Ammon's horn (tissue), 1 donor: ENCODE measurements around the gene VPS11.
"Not testable (repeated sequence)": the region's sequence is repeated elsewhere in the genome, so short reads cannot be mapped to it uniquely, and the experiment has no call there.

Experiments
- DNase-seq: peaks from one replicate; pipeline ENCODE4 v3.0.0-alpha.2; 2016; ENCODE audit warnings: low spot score

Gene VPS11

DNA sequence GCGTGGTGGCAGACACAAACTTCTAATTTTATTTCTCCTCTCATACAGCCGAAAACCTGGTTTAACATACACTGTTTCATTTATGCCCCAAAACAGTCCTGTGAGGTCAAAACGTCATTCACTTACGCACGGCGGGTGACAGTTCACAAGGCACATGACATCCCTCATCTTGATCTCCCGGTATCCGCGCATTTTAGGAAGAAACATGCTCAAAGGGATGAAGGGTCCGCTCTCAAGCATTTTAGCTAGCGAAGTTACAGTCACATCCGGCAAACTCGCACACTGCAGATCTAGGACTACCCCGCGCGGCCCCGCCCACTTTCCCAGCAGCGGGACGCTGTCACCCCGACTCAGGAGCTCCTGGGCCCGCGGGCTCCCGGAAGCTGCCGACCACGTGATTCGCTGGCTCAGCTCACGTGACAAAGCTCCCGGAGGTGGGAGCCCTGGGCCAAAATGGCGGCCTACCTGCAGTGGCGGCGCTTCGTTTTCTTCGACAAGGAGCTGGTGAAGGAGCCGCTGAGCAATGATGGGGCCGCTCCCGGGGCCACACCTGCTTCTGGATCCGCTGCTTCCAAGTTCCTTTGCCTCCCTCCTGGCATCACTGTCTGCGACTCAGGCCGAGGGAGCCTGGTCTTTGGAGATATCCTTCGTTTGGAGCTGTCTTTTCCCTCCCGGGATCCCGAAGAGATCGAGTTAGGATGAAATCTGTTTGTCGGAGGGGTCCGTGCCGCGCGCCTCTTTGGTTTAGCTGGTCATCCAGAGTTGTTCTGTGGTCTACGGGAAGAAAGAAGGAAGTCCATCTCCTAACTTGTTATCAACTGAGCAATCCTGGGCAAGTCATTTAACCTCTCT is at the start of gene VPS11:
Gene VPS11 (plus strand): TSS at position 448 of the 852 bp plus-strand sequence. CDS start 6 bp downstream, at position 454.
- peak; percentile 96 for DNase-seq

GRCh38 chr11:119018074-119018938 is 49.3 kb upstream of the VPS11 start, which contains the start of the genes RPS25 and TRAPPC4:
Gene RPS25 (minus strand): TSS chr11:119018343. CDS start chr11:119018284, 59 bp downstream.
Gene TRAPPC4 (plus strand): TSS chr11:119018766. CDS start chr11:119018796, 30 bp downstream.
- DNase-seq, result peak; percentile 99

GRCh38 chr11:119019996-119020395 is 47.6 kb upstream of the VPS11 start:
- DNase-seq, result no peak

DNA sequence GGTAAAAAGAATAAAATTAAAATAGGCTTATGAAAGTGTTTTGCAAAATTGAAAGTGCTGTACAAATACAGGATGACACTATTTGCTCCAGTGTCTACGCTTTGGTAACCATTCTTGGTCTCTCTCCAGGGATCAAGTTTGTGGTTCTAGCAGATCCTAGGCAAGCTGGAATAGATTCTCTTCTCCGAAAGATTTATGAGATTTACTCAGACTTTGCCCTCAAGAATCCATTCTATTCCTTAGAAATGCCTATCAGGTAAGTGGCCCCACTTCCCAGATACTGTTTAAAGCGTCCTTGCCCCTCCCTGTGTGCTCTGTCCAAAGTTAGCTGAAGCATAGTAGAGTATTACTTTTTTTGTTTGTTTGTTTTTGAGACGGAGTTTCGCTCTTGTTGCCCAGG is 46.0 kb upstream of the VPS11 start:
- DNase-seq, result no peak

- no peak for DNase-seq
Measured at GRCh38 chr11:119023741-119024140, 43.9 kb upstream of the VPS11 start.

GRCh38 chr11:119024430-119025098 is 43.1 kb upstream of the VPS11 start:
- DNase-seq, result no peak

- no peak for DNase-seq
Measured at GRCh38 chr11:119025099-119025473, 42.5 kb upstream of the VPS11 start.

DNA sequence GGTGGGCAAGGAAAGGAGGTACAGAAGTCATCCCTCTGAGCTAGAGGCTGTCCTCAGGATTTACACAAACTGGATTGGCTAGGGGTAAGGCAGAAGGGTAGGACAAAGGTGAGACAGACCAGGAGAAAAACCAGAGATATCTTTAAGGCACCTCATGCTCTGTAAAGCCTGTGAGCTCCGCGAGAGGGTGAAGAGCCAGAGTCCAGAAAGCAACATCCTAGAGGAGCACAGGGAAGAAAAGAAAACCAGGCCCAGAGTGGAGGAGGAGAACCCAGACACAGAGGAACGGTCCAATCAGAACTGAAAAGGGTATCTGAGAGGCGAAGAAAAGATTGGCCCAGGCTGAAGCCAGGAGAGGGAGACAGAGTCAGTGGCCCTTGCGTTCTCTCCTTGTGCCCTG is 42.1 kb upstream of the VPS11 start:
- DNase-seq, result no peak

DNA sequence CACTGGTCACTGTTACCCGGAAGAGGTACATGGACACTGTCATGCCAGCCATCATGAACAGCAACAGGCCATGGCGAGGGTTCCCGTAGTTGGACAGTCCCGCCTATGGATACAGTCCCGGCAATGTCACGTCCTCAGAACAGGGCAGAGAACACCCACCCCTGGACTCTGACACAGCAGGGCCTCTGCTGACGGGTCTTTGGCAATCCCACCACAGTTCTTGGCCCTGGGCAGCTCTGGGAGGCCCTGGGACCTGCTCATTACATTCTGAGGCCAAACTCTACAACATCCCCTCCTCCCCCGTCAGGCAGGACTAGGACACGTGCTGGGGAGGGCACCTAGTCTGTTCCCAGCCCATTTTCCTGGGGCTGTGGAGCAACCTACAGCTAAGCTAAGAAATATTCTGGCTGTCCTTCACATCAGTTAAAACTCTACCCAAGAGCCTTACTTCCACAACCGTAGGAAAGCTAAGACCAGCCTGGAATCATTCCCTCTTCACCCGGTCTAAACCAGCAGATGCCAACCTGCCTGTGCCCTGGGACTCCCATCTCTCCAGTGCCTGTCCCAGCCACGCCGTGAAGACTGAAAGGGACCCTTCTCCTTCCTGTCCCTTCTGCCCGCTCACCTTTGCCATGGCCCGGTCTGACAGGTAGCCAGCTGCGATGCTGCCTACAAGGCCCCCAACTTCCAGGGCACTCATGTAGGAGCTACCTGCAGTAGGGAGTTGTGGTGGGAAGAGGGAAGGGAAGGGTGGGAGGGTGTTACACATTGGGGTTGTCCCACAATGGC is 41.4 kb upstream of the VPS11 start:
- no peak for DNase-seq

DNA sequence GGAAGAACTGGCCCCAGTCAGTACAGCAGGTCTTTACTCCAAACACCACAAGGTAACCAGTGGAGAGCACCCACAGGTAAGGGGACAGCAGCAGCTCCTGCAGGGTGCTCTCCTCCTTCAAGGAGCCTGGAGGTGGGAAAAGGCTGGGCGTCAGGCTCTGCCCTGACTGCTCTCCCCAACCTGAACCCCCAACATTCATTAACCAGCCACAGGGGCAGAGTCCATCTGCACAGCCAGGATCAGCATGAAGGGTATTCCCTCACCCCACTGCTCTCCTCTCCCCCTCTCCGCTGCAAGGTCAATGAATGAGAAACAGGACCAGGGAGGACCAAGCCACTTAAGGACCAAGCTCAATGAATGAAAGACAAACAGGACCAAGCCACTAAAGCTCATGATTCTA is 40.6 kb upstream of the VPS11 start:
- no peak for DNase-seq

DNA sequence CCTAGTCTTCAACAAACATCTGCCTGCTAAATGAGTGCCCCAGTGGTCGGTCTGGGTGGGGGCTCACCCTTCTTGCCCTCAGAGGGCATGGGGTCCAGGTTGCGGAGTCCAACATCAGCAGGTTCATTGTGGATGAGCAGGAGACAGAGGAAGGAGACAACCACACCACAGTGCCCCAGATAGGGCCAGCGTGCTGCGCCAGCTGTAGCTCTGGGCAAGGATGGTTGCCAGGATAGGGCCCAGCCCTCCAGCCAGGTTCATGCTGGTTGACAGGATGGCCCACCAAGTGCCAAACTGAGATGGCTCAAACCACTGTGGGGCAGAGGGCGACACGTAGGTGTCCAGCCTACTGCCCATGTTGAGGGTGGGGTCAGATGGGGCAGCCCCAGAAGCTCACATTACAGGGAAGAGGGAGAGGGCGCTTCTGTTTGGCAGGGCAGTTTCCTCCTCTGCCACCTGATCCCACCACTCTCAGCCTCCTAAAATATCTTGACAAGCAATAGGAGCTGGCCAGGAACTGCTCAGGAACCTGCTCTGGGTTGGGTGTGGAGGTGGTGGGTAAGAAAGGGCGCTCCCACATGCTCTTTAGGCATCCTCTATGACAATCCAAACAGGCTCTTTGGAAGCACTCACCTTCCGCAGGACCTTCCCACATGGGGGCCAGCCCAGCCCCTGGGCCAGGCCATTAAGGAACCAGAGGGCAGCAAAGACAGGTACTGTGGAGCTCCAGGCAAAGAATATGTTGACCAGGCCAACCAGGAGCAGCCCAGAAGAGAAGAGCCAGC is 39.9 kb upstream of the VPS11 start:
- DNase-seq, result no peak

GRCh38 chr11:119028346-119029068 is 39.1 kb upstream of the VPS11 start:
- no peak for DNase-seq

- no peak for DNase-seq
Measured at GRCh38 chr11:119029069-119029339, 38.6 kb upstream of the VPS11 start.

GRCh38 chr11:119029340-119030028 is 38.1 kb upstream of the VPS11 start:
- DNase-seq, result peak; percentile 38

DNA sequence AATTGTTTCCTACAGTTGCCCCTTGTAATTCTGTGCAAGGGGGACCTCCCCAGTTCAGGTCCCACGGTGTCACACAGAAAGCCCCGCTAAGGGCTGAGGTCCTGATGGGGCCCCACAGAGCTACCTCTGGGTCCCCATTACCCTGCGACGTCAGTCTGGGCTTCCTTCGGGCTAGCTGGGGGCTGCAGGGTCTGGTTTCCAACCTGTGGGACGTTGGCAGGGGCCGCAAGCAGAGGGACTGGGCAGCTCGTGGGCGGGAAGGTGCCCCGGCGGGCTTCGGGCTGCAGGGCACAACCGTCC is 37.6 kb upstream of the VPS11 start:
- DNase-seq, result no peak

DNA sequence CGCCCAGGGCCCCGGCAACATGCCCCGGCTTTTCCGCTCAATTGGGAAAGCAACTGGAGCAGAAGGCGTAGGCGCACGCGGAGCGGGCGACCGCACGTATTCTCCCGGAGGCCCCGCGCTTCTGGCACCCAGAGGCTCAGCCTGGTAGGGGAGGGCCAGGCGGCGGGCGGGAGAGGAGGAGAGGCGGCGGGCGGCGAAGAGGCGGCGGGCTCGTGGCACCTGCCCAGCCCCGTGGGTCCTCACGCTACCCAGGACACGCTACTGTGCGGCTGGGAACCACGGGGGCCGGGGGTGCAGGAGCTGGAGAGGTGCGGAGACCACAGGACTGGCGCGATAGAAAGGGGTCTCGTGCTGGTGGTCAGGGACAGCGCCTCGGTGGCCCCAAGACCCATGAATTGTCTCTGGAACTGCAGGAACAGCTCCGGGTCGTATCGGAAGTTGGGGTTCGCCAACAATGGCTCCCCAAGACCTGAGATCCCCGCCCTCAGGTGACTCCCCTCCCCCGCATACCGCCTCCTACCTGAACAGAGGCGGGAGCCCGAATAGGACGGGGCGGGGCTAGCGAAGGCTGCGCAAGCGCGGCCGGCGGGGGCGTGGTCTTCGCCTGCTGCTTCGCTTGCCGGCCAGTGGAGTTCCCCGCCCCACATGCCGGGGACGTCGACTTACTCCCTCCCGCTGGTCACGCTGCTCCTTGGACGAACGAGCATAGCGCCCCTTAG is 37.1 kb upstream of the VPS11 start, which contains the start of gene SLC37A4:
Gene SLC37A4 (minus strand): TSS at position 549 of the 719 bp plus-strand sequence.
- peak; percentile 99 for DNase-seq

DNA sequence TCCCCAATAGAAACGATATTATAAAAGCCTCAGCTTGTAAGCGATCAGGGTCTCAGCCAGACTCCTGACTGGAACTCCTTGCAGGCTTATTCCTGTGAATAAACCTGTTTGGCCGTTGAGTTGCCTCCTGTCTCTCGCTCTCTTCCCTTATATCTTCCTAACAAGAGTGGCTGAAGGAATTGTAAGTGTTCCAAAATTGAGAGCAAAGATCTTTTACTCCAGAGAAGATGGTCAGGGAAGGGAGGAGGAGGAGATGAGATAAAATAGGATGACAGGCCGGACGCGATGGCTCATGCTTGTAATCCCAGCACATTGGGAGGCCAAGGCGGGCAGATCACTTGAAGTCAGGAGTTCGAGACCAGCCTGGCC is 35.7 kb upstream of the VPS11 start:
- DNase-seq, result no peak

DNA sequence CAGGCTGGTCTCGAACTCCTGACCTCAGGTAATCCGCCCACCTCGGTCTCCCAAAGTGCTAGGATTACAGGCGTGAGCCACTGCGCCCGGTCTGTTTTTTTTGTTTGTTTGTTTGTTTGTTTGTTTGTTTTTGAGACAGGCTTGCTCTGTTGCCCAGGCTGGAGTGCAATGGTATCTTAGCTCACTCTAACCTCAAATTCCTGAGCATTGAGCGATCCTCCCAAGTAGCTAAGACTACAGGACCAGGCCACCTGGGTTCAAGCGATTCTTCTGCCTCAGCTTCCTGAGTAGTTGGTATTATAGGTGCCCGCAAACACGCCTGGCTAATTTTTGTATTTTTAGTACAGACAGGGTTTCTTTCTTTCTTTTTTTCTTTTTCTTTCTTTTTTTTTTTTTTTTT is 34.2 kb upstream of the VPS11 start:
- DNase-seq, result not testable (repeated sequence)

DNA sequence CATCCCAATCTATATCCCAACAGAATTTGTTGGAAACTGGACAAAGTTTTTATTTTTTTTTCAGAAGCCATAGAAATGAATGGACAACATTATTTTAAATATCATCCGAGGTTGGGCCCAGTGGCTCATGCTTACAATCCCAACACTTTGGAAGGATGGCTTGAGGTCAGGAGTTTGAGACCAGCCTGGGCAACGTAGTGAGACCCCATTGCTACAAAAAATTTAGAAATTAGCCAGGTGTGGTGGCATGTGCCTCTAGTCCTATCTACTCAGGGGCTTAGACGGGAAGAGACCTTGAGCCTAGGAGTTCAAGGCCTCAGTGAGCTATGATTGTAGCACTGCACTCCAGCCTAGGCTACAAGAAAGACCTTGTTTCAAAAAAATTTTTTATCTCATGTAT is 32.8 kb upstream of the VPS11 start:
- no peak for DNase-seq
